Neural progenitor cell (in vitro differentiated cells): Measurements from ENCODE around the gene KRT35. TPM values are rescaled to one million over a fixed set of nuclear protein-coding genes. Genes with fewer than 3 reads are reported as not detected.

Source experiments
- DNase-seq: peaks from one replicate; pipeline ENCODE4 v3.0.0-alpha.2; 2016; ENCODE audit warnings: low spot score
- H2AFZ ChIP-seq: fragments of 200-600 bp; sonication (generic); replicated peaks from 2 replicates; pipeline ENCODE4 v1.6.1; 2016; ENCODE audit warnings: antibody characterized with exemption
- H3F3A ChIP-seq: fragments of 200-600 bp; sonication (generic); 2 replicates; pipeline ENCODE4 v1.6.1; 2016; ENCODE audit warnings: antibody characterized with exemption, low read depth
- H3K27ac ChIP-seq: fragments of 200-600 bp; sonication (generic); 2 replicates; pipeline ENCODE4 v1.5.1; 2016; ENCODE audit warnings: mild to moderate bottlenecking
- H3K27me3 ChIP-seq: fragments of 200-600 bp; sonication (generic); 2 replicates; pipeline ENCODE4 v1.6.1; 2016; ENCODE audit warnings: mild to moderate bottlenecking, moderate library complexity
- H3K36me3 ChIP-seq: fragments of 200-600 bp; sonication (generic); 2 replicates; pipeline ENCODE4 v1.5.1; 2016
- H3K4me1 ChIP-seq: fragments of 200-600 bp; sonication (generic); 2 replicates; pipeline ENCODE4 v1.6.1; 2016; ENCODE audit warnings: mixed run types
- H3K4me2 ChIP-seq: fragments of 200-600 bp; sonication (generic); 2 replicates; pipeline ENCODE4 v1.6.1; 2016
- H3K4me3 ChIP-seq: fragments of 200-600 bp; sonication (generic); 2 replicates; pipeline ENCODE4 v1.5.1; 2016
- H3K79me2 ChIP-seq: fragments of 200-600 bp; sonication (generic); 2 replicates; pipeline ENCODE4 v1.6.1; 2016; ENCODE audit warnings: low read depth
- H3K9ac ChIP-seq: fragments of 200-600 bp; sonication (generic); 2 replicates; pipeline ENCODE4 v1.6.1; 2016
- H3K9me3 ChIP-seq: fragments of 200-600 bp; sonication (generic); 2 replicates; pipeline ENCODE4 v1.5.1; 2016; ENCODE audit warnings: low read depth
- H4K20me1 ChIP-seq: fragments of 200-600 bp; sonication (generic); 2 replicates; pipeline ENCODE4 v1.6.1; 2016; ENCODE audit warnings: low read depth
- H3K27ac Mint-ChIP-seq: 3 replicates; pipeline ENCODE4 v1.8.0; 2021; ENCODE audit warnings: mixed read lengths
- H3K27me3 Mint-ChIP-seq: 2 replicates; pipeline ENCODE4 v1.8.0; 2022; ENCODE audit warnings: low read depth, mild to moderate bottlenecking, inconsistent platforms, moderate library complexity, mixed read lengths; ENCODE audit not compliant: insufficient read depth
- H3K36me3 Mint-ChIP-seq: 3 replicates; pipeline ENCODE4 v1.8.0; 2021; ENCODE audit warnings: mixed read lengths
- H3K4me1 Mint-ChIP-seq: 3 replicates; pipeline ENCODE4 v1.8.0; 2021; ENCODE audit warnings: mixed read lengths
- H3K4me3 Mint-ChIP-seq: 3 replicates; pipeline ENCODE4 v1.8.0; 2021; ENCODE audit warnings: mild to moderate bottlenecking, moderate library complexity, mixed read lengths
- H3K9me3 Mint-ChIP-seq: 3 replicates; pipeline ENCODE4 v1.8.0; 2020; ENCODE audit warnings: mixed read lengths
- CTCF ChIP-seq: fragments of 200-600 bp; sonication (generic); IDR thresholded peaks from 2 replicates; pipeline ENCODE4 v1.5.1; 2017; ENCODE audit warnings: antibody characterized with exemption, mild to moderate bottlenecking
- EZH2 ChIP-seq: fragments of 200-600 bp; sonication (generic); IDR thresholded peaks from 2 replicates; pipeline ENCODE4 v1.6.1; 2017; ENCODE audit warnings: antibody characterized with exemption, mild to moderate bottlenecking, moderate library complexity
- EZH2phosphoT487 ChIP-seq: fragments of 200-600 bp; sonication (generic); IDR thresholded peaks from 2 replicates; pipeline ENCODE4 v1.6.1; 2017; ENCODE audit warnings: antibody characterized with exemption
- total RNA-seq: library from RNA; depleted of rRNA; stranded (reverse); fragments of >200 nt; gene quantifications from 2 replicates; pipeline ENCODE4 v1.2.3, GENCODE V29; 2015; ENCODE audit warnings: low replicate concordance

The KRT35 gene
- total RNA-seq, 1 donor from 2014 or later, result not detected

- no peak overlapping the region for H3K27ac Mint-ChIP-seq
- no peak overlapping the region for H2AFZ ChIP-seq
- no peak overlapping the region for H3K4me3 ChIP-seq
- no peak overlapping the region for H3K4me3 Mint-ChIP-seq
- H3K4me2 ChIP-seq, result no peak overlapping the region
- no peaks in the 10 kb centered on the region for H3K36me3 ChIP-seq
- H4K20me1 ChIP-seq, result no peaks in the 10 kb centered on the region
- no peaks in the 10 kb centered on the region for H3K36me3 Mint-ChIP-seq
- H3K9me3 ChIP-seq, result no peaks in the 10 kb centered on the region
- H3K9ac ChIP-seq, result no peak overlapping the region
- no peaks in the 10 kb centered on the region for H3K79me2 ChIP-seq
- no peaks in the 10 kb centered on the region for H3F3A ChIP-seq
- H3K27me3 ChIP-seq, result no peaks in the 10 kb centered on the region
- no peaks in the 10 kb centered on the region for H3K27me3 Mint-ChIP-seq
- DNase-seq, result no peak
- no peaks in the 10 kb centered on the region for H3K4me1 ChIP-seq
- H3K27ac ChIP-seq, result no peak overlapping the region
- H3K4me1 Mint-ChIP-seq, result no peaks in the 10 kb centered on the region
- TF ChIP-seq EZH2phosphoT487 (no peak), EZH2 (no peak), CTCF (no peak)
- peaks cover 8% of the 10 kb centered on the region for H3K9me3 Mint-ChIP-seq
These were observed 13.4 kb downstream of the KRT35 start for GRCh38 chr17:41467561-41467960.

- H3K27me3 ChIP-seq, result no peaks in the 10 kb centered on the region
- H3K27me3 Mint-ChIP-seq, result no peaks in the 10 kb centered on the region
- no peak within 1 kb of the TSS for H3K27ac ChIP-seq
- no peaks in the 10 kb centered on the region for H3F3A ChIP-seq
- H3K9ac ChIP-seq, result no peak within 1 kb of the TSS
- no peaks in the 10 kb centered on the region for H3K36me3 ChIP-seq
- peaks cover 8% of the 10 kb centered on the region for H3K9me3 Mint-ChIP-seq
- H4K20me1 ChIP-seq, result no peaks in the 10 kb centered on the region
- no peak within 1 kb of the TSS for H3K4me3 Mint-ChIP-seq
- no peaks in the 10 kb centered on the region for H3K79me2 ChIP-seq
- no peaks in the 10 kb centered on the region for H3K4me1 Mint-ChIP-seq
- no peak within 1 kb of the TSS for H2AFZ ChIP-seq
- no peaks in the 10 kb centered on the region for H3K36me3 Mint-ChIP-seq
- no peaks in the 10 kb centered on the region for H3K9me3 ChIP-seq
- H3K27ac Mint-ChIP-seq, result no peak within 1 kb of the TSS
- no peak for DNase-seq
- H3K4me1 ChIP-seq, result no peaks in the 10 kb centered on the region
- H3K4me2 ChIP-seq, result no peak within 1 kb of the TSS
- TF ChIP-seq EZH2phosphoT487, result no peak
- no peak for TF ChIP-seq EZH2
- TF ChIP-seq CTCF, result no peak
- H3K4me3 ChIP-seq, result no peak within 1 kb of the TSS
These were observed 14.0 kb downstream of the KRT35 start, which contains the start of gene KRT32 for GRCh38 chr17:41466988-41467387. Gene KRT32, minus strand, starts transcription at chr17:41467386. Its CDS starts 61 bp downstream, at chr17:41467325.

GRCh38 chr17:41464682-41465081 is 16.3 kb downstream of the KRT35 start:
- H4K20me1 ChIP-seq, result no peaks in the 10 kb centered on the region
- H3K4me1 Mint-ChIP-seq, result no peaks in the 10 kb centered on the region
- no peak overlapping the region for H3K4me3 ChIP-seq
- TF ChIP-seq EZH2, result no peak
- TF ChIP-seq EZH2phosphoT487, result no peak
- TF ChIP-seq CTCF, result no peak
- H3K27ac ChIP-seq, result no peak overlapping the region
- no peaks in the 10 kb centered on the region for H3K4me1 ChIP-seq
- H3K4me2 ChIP-seq, result no peak overlapping the region
- H3K36me3 Mint-ChIP-seq, result no peaks in the 10 kb centered on the region
- no peaks in the 10 kb centered on the region for H3K9me3 ChIP-seq
- H3K4me3 Mint-ChIP-seq, result no peak overlapping the region
- H3K9ac ChIP-seq, result no peak overlapping the region
- H3K9me3 Mint-ChIP-seq, result peaks cover 3% of the 10 kb centered on the region
- no peaks in the 10 kb centered on the region for H3K27me3 ChIP-seq
- no peaks in the 10 kb centered on the region for H3K79me2 ChIP-seq
- H3F3A ChIP-seq, result no peaks in the 10 kb centered on the region
- H3K27me3 Mint-ChIP-seq, result no peaks in the 10 kb centered on the region
- no peaks in the 10 kb centered on the region for H3K36me3 ChIP-seq
- H3K27ac Mint-ChIP-seq, result peak overlapping the region; percentile 25
- DNase-seq, result no peak
- H2AFZ ChIP-seq, result no peak overlapping the region
